ENCODE measurements around the gene TCAIM.
"Not testable (repeated sequence)": the region's sequence is repeated elsewhere in the genome, so short reads cannot be mapped to it uniquely, and the experiment has no call there.

TCAIM gene

GRCh38 chr3:44339181-44340057, 853 bp downstream of the TCAIM start:
- intact Hi-C loops (cut with DNase I): loop anchor here (10.0 kb wide), 1 partner anchor 525 kb away; the partner anchor contains the start of gene TMEM42

GRCh38 chr3:44340058-44340395, 1.5 kb downstream of the TCAIM start:
- DNase-seq: no peak
- intact Hi-C loops (cut with DNase I): no loop called here

More at GRCh38 chr3:44339181-44340057, 853 bp downstream of the TCAIM start:
- no peak for DNase-seq

- intact Hi-C loops (cut with DNase I): no loop called here
- DNase-seq: no peak
Observed at GRCh38 chr3:44342176-44342790, 3.7 kb downstream of the TCAIM start.

- intact Hi-C loops (cut with DNase I): no loop called here
- no peak for DNase-seq
Observed at GRCh38 chr3:44343421-44343820, 4.9 kb downstream of the TCAIM start.

GRCh38 chr3:44346590-44346989, 8.0 kb downstream of the TCAIM start:
- DNase-seq; intact Hi-C loops (cut with DNase I): not testable (repeated sequence)

- intact Hi-C loops (cut with DNase I): no loop called here
- no peak for DNase-seq
Observed at GRCh38 chr3:44348993-44349392, 10.4 kb downstream of the TCAIM start.

- intact Hi-C loops (cut with DNase I): no loop called here
- no peak for DNase-seq
Observed at GRCh38 chr3:44353355-44353924, 14.9 kb downstream of the TCAIM start.

- DNase-seq: no peak
- intact Hi-C loops (cut with DNase I): no loop called here
Observed at GRCh38 chr3:44355362-44356033, 16.9 kb downstream of the TCAIM start.

GRCh38 chr3:44359146-44359751, 20.7 kb downstream of the TCAIM start:
- DNase-seq: no peak
- intact Hi-C loops (cut with DNase I): no loop called here

- intact Hi-C loops (cut with DNase I): no loop called here
- DNase-seq: no peak
Observed at GRCh38 chr3:44363591-44363990, 25.0 kb downstream of the TCAIM start.

GRCh38 chr3:44365952-44366351, 27.4 kb downstream of the TCAIM start:
- intact Hi-C loops (cut with DNase I): no loop called here
- DNase-seq: no peak

- intact Hi-C loops (cut with DNase I): no loop called here
- DNase-seq: no peak
Observed at GRCh38 chr3:44375450-44375849, 36.9 kb downstream of the TCAIM start.

GRCh38 chr3:44387404-44387803, 48.8 kb downstream of the TCAIM start:
- intact Hi-C loops (cut with DNase I): no loop called here
- DNase-seq: peak in 1 of 10 donors; percentile 80

- intact Hi-C loops (cut with DNase I): no loop called here
Observed at GRCh38 chr3:44392489-44392888, 53.9 kb downstream of the TCAIM start.

GRCh38 chr3:44395714-44396113, 57.1 kb downstream of the TCAIM start:
- intact Hi-C loops (cut with DNase I): no loop called here
- peak in 1 of 10 donors; percentile 34 for DNase-seq

More at GRCh38 chr3:44392489-44392888, 53.9 kb downstream of the TCAIM start:
- DNase-seq: no peak

- intact Hi-C loops (cut with DNase I): no loop called here
Observed at GRCh38 chr3:44396200-44397171, 57.9 kb downstream of the TCAIM start.

GRCh38 chr3:44398271-44398670, 59.7 kb downstream of the TCAIM start:
- DNase-seq; intact Hi-C loops (cut with DNase I): not testable (repeated sequence)

More at GRCh38 chr3:44396200-44397171, 57.9 kb downstream of the TCAIM start:
- peak in 1 of 10 donors; percentile 52 for DNase-seq

- DNase-seq: no peak
- intact Hi-C loops (cut with DNase I): no loop called here
Observed at GRCh38 chr3:44398853-44399252, 60.3 kb downstream of the TCAIM start.

GRCh38 chr3:44400771-44401170, 62.2 kb downstream of the TCAIM start:
- DNase-seq: no peak
- intact Hi-C loops (cut with DNase I): no loop called here

All from posterior cingulate gyrus (tissue), 11 donors.